ENCODE data around the gene BCORL1.

The BCORL1 gene

GRCh38 chrX:130098210-130098552, 115.7 kb downstream of the BCORL1 start:
- DNase-seq = no peak

DNA sequence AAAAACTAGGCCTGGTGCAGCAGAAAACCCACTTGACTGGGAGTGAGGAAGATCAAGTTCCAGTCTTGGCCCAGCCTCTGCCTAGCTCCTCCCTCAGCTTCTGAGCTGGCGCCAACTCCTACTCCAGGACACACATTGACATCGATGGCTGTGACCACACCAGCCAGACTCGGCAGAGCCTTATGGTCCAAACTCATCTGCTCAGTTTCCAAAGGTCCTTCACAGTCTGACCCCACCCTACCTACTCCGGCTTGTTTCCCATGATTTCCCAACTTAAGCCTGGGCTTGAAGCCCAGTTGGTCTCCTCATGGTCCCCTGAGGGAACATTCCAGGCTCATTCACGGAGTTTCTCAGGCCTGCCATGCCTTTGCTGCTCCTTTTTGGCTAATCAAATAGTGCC, 117.7 kb downstream of the BCORL1 start:
- no peak for DNase-seq

- no peak for DNase-seq
Observed at GRCh38 chrX:130103605-130104004, 121.2 kb downstream of the BCORL1 start.

DNA sequence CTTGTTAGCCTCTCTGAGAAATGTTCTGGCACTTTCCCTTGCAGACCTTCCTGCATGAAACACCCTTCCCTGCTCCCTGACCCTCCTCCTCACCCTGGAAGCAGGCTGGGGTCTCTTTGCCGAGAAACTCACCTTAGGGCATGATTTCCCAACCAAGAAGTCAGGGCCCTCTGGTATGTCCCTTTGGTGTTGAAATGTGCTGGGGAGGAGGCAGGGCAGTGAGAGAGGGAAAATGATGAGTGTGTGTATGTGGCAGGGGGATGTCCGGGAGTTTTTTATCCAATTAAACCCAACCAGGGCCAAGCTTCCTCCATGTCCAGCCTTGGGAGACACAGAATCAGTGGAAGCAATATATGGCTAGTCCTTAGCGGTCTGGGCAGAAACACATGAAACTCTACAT, 122.8 kb downstream of the BCORL1 start:
- no peak for DNase-seq

- DNase-seq = no peak
Observed at GRCh38 chrX:130106071-130106470, 123.6 kb downstream of the BCORL1 start.

Measured in NCI-H1417 treated with DMSO at 0.1 percent for 48 hours (cell line).